Thyroid gland (tissue), 4 donors: ENCODE results near the gene EXD3.

Experiments
- POLR2A ChIP-seq, 2 donors: fragments of 450-650 bp; IDR thresholded peaks; one replicate each; pipeline ENCODE4 v1.6.1; 2017; ENCODE audit warnings: antibody characterized with exemption in 2 of 2, mild to moderate bottlenecking in 2 of 2, moderate library complexity in 1 of 2
- TF ChIP-seq, protein P1 (sequence below), 6 experiments: fragments of 200-600 bp in 3 of 6; fragments of 450-650 bp in 3 of 6; sonication (generic) in 3 of 6; IDR thresholded peaks; one replicate each; pipeline ENCODE4 v1.5.1; 2016 to 2019; ENCODE audit warnings: antibody characterized with exemption in 6 of 6, mild to moderate bottlenecking in 2 of 6, inconsistent platforms in 1 of 6, moderate library complexity in 1 of 6

- TF ChIP-seq, protein P1, sequence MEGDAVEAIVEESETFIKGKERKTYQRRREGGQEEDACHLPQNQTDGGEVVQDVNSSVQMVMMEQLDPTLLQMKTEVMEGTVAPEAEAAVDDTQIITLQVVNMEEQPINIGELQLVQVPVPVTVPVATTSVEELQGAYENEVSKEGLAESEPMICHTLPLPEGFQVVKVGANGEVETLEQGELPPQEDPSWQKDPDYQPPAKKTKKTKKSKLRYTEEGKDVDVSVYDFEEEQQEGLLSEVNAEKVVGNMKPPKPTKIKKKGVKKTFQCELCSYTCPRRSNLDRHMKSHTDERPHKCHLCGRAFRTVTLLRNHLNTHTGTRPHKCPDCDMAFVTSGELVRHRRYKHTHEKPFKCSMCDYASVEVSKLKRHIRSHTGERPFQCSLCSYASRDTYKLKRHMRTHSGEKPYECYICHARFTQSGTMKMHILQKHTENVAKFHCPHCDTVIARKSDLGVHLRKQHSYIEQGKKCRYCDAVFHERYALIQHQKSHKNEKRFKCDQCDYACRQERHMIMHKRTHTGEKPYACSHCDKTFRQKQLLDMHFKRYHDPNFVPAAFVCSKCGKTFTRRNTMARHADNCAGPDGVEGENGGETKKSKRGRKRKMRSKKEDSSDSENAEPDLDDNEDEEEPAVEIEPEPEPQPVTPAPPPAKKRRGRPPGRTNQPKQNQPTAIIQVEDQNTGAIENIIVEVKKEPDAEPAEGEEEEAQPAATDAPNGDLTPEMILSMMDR (IDR thresholded peaks at IDR 0.05): no peak
- TF ChIP-seq POLR2A (IDR thresholded peaks at IDR 0.05): no peak
Measured at GRCh38 chr9:137311986-137312851, 110.7 kb downstream of the EXD3 start.
